ENCODE data around the gene PIK3AP1. TPM values are rescaled to one million over a fixed set of nuclear protein-coding genes. Genes with fewer than 3 reads are reported as not detected.

Gene PIK3AP1
- total and polyA plus RNA-seq, 2 of the 8 experiments (the other 6 are each of a cell fraction or from before 2014, with no cell fraction given) = 1.9 to 4.5 TPM

DNA sequence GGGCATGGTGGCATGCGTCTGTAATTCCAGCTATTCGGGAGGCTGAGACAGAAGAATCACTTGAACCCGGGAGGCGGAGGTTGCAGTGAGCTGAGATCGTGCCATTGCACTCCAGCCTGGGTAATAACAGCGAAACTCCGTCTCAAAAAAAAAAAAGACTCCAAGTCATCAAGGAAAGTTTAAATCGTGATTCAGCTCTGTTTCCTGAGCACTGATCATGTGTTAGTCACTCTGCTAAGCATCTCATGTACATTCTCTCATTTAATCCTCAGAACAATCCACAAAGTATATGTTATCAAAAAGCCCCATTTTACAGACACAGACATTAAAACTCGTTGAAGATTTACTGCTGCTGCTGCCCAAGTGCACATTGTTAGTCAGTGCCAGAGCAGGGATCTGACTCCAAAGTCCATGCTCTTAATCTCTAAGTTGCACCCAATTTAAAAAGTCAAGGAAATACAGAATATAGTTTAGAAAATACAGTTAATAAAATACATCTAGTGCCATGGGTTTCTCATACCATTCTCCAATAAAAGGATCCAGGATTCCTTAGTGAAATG lies 6.2 kb downstream of the PIK3AP1 start:
- Histone ChIP-seq H4K20me1 (replicated peaks in 1 of 2; ENCODE audit: control insufficient read depth in 1 of 2, insufficient read depth in 2 of 2, low read length in 2 of 2) (no peaks in the 10 kb centered on the region), H3K4me2 (ENCODE audit: insufficient read depth in 1 of 2, low read depth in 2 of 2, low read length in 2 of 2) (no peak overlapping the region), H3K9me3 (ENCODE audit: insufficient read depth in 2 of 2, low read depth in 1 of 2, low read length in 1 of 2) (no peaks in the 10 kb centered on the region), H3K79me2 (ENCODE audit: control insufficient read depth in 1 of 2, insufficient read depth in 2 of 2, low read length in 2 of 2) (no peaks in the 10 kb centered on the region), H2BK120ac (replicated peaks; ENCODE audit: low read depth, low read length) (no peak overlapping the region), H3K27me3 (replicated peaks in 1 of 4; ENCODE audit: control insufficient read depth in 3 of 4, extremely low read depth in 1 of 4, insufficient read depth in 3 of 4, low read length in 3 of 4) (peaks cover 0 to 2% (median 0%) of the 10 kb centered on the region in 4 experiments; a peak in 1 of 7 replicates), H3K23ac (ENCODE audit: insufficient read length) (no peak overlapping the region), H2BK12ac (ENCODE audit: low read depth, low read length) (no peak overlapping the region), H3K4me3 (ENCODE audit: extremely low read depth in 1 of 4, insufficient read depth in 2 of 4, low read depth in 3 of 4, low read length in 4 of 4) (no peak overlapping the region), H4K8ac (ENCODE audit: extremely low read depth, insufficient read depth, low read length) (no peak overlapping the region), H4K5ac (ENCODE audit: insufficient read length, low read depth, low read length) (no peak overlapping the region), H3K27ac (ENCODE audit: low read depth, low read length) (no peak overlapping the region), H3K4me1 (replicated peaks in 1 of 4; ENCODE audit: control insufficient read depth in 3 of 4, insufficient read depth in 4 of 4, low read length in 3 of 4) (no peaks in the 10 kb centered on the region), H2AFZ (ENCODE audit: low read length) (no peak overlapping the region), H4K91ac (replicated peaks; ENCODE audit: insufficient read length, low read length) (no peak overlapping the region), H2AK5ac (ENCODE audit: low read depth, low read length) (no peak overlapping the region), H2BK20ac (ENCODE audit: low read length) (no peak overlapping the region), H3K56ac (replicated peaks; ENCODE audit: insufficient read length, low read depth, low read length) (no peak overlapping the region), H2BK15ac (ENCODE audit: low read length) (no peak overlapping the region), H3K18ac (ENCODE audit: extremely low read depth, low read length) (no peak overlapping the region), H3K9ac (replicated peaks in 1 of 4; ENCODE audit: extremely low read depth in 1 of 4, low read depth in 3 of 4, low read length in 3 of 4) (no peak overlapping the region), H2BK5ac (ENCODE audit: low read depth, low read length) (no peak overlapping the region), H3K14ac (ENCODE audit: insufficient read length) (no peak overlapping the region), H3K23me2 (ENCODE audit: low read depth, low read length) (no peaks in the 10 kb centered on the region), H3K36me3 (ENCODE audit: control insufficient read depth in 2 of 4, insufficient read depth in 4 of 4, low read length in 3 of 4) (no peaks in the 10 kb centered on the region), H3K4ac (replicated peaks; ENCODE audit: insufficient read length, low read depth, low read length) (no peak overlapping the region), H3K79me1 (ENCODE audit: low read depth, low read length) (no peaks in the 10 kb centered on the region)
- CTCF ChIA-PET (ENCODE audit: partially characterized antibody) = interaction anchor here (1.0 kb wide), 1 partner anchor 242 kb away, joined by 4 read pairs; no protein-coding TSS in a partner anchor
- 89% methylated on average over 9 of the region's 9 CpGs; no CpG with 5 or more reads in 1 of the 2 experiments for WGBS, 2 experiments (ENCODE audit: extremely low coverage in 1 of 2, insufficient coverage in 1 of 2, insufficient read length in 1 of 2, insufficient replicate concordance in 2 of 2, low coverage in 1 of 2, low lambda C conversion rate in 2 of 2, missing lambda C conversion rate in 1 of 2)
- DNase-seq (ENCODE audit: low read depth in 1 of 2, low spot score in 2 of 2) (no peak), FAIRE-seq (no peak)
- POLR2A ChIA-PET (ENCODE audit: partially characterized antibody) = no interaction called here
- no peak for TF ChIP-seq JUN (IDR thresholded peaks at IDR 0.05; ENCODE audit: low read depth, low read length)
- TF ChIP-seq EZH2 (IDR thresholded peaks at IDR 0.05; ENCODE audit: low read depth, low read length, severe bottlenecking) = no peak
- no peak for TF ChIP-seq TAF7 (optimal IDR thresholded peaks at IDR 0.05; ENCODE audit: borderline replicate concordance, low read depth, low read length)
- TF ChIP-seq TAF1 (IDR thresholded peaks at IDR 0.05; ENCODE audit: low read depth, low read length) = no peak
- TF ChIP-seq, protein P1, sequence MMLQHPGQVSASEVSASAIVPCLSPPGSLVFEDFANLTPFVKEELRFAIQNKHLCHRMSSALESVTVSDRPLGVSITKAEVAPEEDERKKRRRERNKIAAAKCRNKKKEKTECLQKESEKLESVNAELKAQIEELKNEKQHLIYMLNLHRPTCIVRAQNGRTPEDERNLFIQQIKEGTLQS (IDR thresholded peaks at IDR 0.05; ENCODE audit: insufficient read depth, low read depth, low read length) = no peak
- no peak for TF ChIP-seq MAFK (IDR thresholded peaks at IDR 0.05; ENCODE audit: low read depth, low read length)
- no peak for TF ChIP-seq KDM1A (IDR thresholded peaks at IDR 0.05; ENCODE audit: borderline replicate concordance, low read length)
- TF ChIP-seq FOSL1 (IDR thresholded peaks at IDR 0.05; ENCODE audit: insufficient read depth, low read depth, low read length) = no peak
- no peak for TF ChIP-seq CBX5 (IDR thresholded peaks at IDR 0.05; ENCODE audit: low read depth, low read length)
- TF ChIP-seq CEBPB (IDR thresholded peaks at IDR 0.05; ENCODE audit: low read depth, low read length) = no peak
- no peak for TF ChIP-seq TEAD4 (IDR thresholded peaks at IDR 0.05; ENCODE audit: low read depth, low read length)
- no peak for TF ChIP-seq POLR2A (IDR thresholded peaks at IDR 0.05; ENCODE audit: control extremely low read depth in 1 of 2, low read depth in 2 of 2, low read length in 2 of 2)

Data from H1 (cell line).